Ovary (tissue), 3 donors: ENCODE measurements around the gene ADSS2.

Experiments used
- POLR2A ChIP-seq: fragments of 450-650 bp; IDR thresholded peaks from one replicate; pipeline ENCODE4 v1.6.1; 2017; ENCODE audit warnings: antibody characterized with exemption, mild to moderate bottlenecking, moderate library complexity
- TF ChIP-seq, protein P1 (sequence below), 3 donors: fragments of 450-650 bp in 2 of 3; fragments of 200-600 bp in 1 of 3; IDR thresholded peaks; one replicate each; pipeline versions ENCODE4 v1.5.1 to v1.8.0; 2016 to 2022; ENCODE audit warnings: antibody characterized with exemption in 3 of 3, mild to moderate bottlenecking in 1 of 3
- donor health status: DM: no; HTN: no; CAD: no.

DNA sequence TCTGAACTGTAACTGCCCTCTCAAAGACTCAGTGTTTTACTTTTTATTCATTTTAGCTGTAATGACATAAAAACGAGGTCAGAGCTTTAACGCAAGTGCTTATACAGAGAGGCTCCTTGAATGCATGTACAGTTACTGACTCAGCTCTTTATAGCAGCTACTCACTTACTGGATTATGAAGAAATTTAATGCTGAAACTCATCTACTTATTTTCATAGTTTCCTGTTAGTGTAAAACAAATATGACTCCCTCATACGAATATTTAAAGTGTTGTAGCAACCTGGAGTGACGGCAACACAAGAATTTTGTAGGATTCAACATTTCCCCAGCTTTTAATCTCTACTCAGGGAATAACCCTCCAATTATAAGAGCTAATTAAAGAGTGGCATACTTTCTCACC is 32.7 kb downstream of the ADSS2 start:
- TF ChIP-seq, protein P1, sequence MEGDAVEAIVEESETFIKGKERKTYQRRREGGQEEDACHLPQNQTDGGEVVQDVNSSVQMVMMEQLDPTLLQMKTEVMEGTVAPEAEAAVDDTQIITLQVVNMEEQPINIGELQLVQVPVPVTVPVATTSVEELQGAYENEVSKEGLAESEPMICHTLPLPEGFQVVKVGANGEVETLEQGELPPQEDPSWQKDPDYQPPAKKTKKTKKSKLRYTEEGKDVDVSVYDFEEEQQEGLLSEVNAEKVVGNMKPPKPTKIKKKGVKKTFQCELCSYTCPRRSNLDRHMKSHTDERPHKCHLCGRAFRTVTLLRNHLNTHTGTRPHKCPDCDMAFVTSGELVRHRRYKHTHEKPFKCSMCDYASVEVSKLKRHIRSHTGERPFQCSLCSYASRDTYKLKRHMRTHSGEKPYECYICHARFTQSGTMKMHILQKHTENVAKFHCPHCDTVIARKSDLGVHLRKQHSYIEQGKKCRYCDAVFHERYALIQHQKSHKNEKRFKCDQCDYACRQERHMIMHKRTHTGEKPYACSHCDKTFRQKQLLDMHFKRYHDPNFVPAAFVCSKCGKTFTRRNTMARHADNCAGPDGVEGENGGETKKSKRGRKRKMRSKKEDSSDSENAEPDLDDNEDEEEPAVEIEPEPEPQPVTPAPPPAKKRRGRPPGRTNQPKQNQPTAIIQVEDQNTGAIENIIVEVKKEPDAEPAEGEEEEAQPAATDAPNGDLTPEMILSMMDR (IDR thresholded peaks at IDR 0.05): no peak
- no peak for TF ChIP-seq POLR2A
